ENCODE measurements around the gene CPNE6. TPM values are rescaled to one million over a fixed set of nuclear protein-coding genes. Genes with fewer than 3 reads are reported as not detected.

The CPNE6 gene
- total and polyA plus RNA-seq, 2 donors (not counting 1 experiment from before 2014, with no cell fraction given) = not detected

GRCh38 chr14:24087004-24087403 lies 15.6 kb downstream of the CPNE6 start:
- 100% methylated on average over 1 of the region's 1 CpG for WGBS (ENCODE audit: insufficient coverage)
- intact Hi-C loops (cut with micrococcal nuclease) = no loop called here
- Histone ChIP-seq H3K27ac (ENCODE audit: low read length in 2 of 2) (no peak overlapping the region), H3K9me3 (ENCODE audit: control extremely low read depth in 1 of 3, control insufficient read depth in 2 of 3, insufficient read depth in 1 of 3, low read length in 2 of 3) (no peaks in the 10 kb centered on the region), H3K4me2 (replicated peaks; ENCODE audit: low read depth, low read length, poor library complexity, severe bottlenecking) (no peak overlapping the region), H3K4me3 (ENCODE audit: control extremely low read depth in 1 of 5, extremely low read depth in 1 of 5, insufficient read depth in 1 of 5, low read depth in 2 of 5, low read length in 4 of 5) (no peak overlapping the region), H2AFZ (ENCODE audit: insufficient read depth, low read depth, low read length, poor library complexity, severe bottlenecking) (no peak overlapping the region), H3K4me1 (ENCODE audit: control insufficient read depth in 2 of 2, insufficient read depth in 2 of 2, low read length in 2 of 2) (peaks cover under 1 to 10% of the 10 kb centered on the region in 2 donors), H3K79me2 (ENCODE audit: control insufficient read depth, insufficient read depth, low read length) (peaks cover 4% of the 10 kb centered on the region), H3K27me3 (replicated peaks in 1 of 4; ENCODE audit: control extremely low read depth in 1 of 4, control insufficient read depth in 3 of 4, insufficient read depth in 4 of 4, low read length in 3 of 4) (no peaks in the 10 kb centered on the region), H3K36me3 (replicated peaks in 1 of 2; ENCODE audit: control extremely low read depth in 1 of 2, control insufficient read depth in 1 of 2, extremely low read depth in 1 of 2, insufficient read depth in 2 of 2, low read length in 1 of 2) (no peaks in the 10 kb centered on the region), H3K9ac (ENCODE audit: low read length) (no peak overlapping the region), H4K20me1 (ENCODE audit: control insufficient read depth, insufficient read depth, low read length, poor library complexity, severe bottlenecking) (no peaks in the 10 kb centered on the region)
- ATAC-seq (ENCODE audit: low read depth) (no peak), DNase-seq (no peak)
- no peaks in the 10 kb centered on the region for H3K9me3 Mint-ChIP-seq (ENCODE audit: insufficient read depth)
- no peak overlapping the region for H3K27ac Mint-ChIP-seq
- peaks cover 14% of the 10 kb centered on the region for H3K4me1 Mint-ChIP-seq
- CTCF ChIA-PET = interaction anchor here (1.2 to 8.0 kb wide), 3 partner anchors 21 to 33 kb away, joined by 3 to 75 read pairs (median 17); no protein-coding TSS in a partner anchor
- no peak overlapping the region for H3K4me3 Mint-ChIP-seq
- no peaks in the 10 kb centered on the region for H3K27me3 Mint-ChIP-seq
- no peak for TF ChIP-seq EZH2 (IDR thresholded peaks at IDR 0.05; ENCODE audit: borderline replicate concordance, insufficient read depth, low read depth, low read length, poor library complexity, severe bottlenecking)
- TF ChIP-seq, protein P1, sequence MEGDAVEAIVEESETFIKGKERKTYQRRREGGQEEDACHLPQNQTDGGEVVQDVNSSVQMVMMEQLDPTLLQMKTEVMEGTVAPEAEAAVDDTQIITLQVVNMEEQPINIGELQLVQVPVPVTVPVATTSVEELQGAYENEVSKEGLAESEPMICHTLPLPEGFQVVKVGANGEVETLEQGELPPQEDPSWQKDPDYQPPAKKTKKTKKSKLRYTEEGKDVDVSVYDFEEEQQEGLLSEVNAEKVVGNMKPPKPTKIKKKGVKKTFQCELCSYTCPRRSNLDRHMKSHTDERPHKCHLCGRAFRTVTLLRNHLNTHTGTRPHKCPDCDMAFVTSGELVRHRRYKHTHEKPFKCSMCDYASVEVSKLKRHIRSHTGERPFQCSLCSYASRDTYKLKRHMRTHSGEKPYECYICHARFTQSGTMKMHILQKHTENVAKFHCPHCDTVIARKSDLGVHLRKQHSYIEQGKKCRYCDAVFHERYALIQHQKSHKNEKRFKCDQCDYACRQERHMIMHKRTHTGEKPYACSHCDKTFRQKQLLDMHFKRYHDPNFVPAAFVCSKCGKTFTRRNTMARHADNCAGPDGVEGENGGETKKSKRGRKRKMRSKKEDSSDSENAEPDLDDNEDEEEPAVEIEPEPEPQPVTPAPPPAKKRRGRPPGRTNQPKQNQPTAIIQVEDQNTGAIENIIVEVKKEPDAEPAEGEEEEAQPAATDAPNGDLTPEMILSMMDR (IDR thresholded peaks at IDR 0.05) = no peak
- POLR2A ChIA-PET = no interaction called here

- 100% methylated on average over 1 of the region's 2 CpGs for WGBS (ENCODE audit: insufficient coverage)
- no peaks in the 10 kb centered on the region for H3K36me3 ChIP-seq (replicated peaks in 1 of 2; ENCODE audit: control extremely low read depth in 1 of 2, control insufficient read depth in 1 of 2, extremely low read depth in 1 of 2, insufficient read depth in 2 of 2, low read length in 1 of 2)
- ATAC-seq (ENCODE audit: low read depth) (no peak), DNase-seq (no peak)
- H3K9me3 Mint-ChIP-seq (ENCODE audit: insufficient read depth) = no peaks in the 10 kb centered on the region
- H3K9me3 ChIP-seq (ENCODE audit: control extremely low read depth in 1 of 3, control insufficient read depth in 2 of 3, insufficient read depth in 1 of 3, low read length in 2 of 3) = no peaks in the 10 kb centered on the region
- H3K27me3 Mint-ChIP-seq = no peaks in the 10 kb centered on the region
- H3K27me3 ChIP-seq (replicated peaks in 1 of 4; ENCODE audit: control extremely low read depth in 1 of 4, control insufficient read depth in 3 of 4, insufficient read depth in 4 of 4, low read length in 3 of 4) = no peaks in the 10 kb centered on the region
- H3K4me1 Mint-ChIP-seq = peaks cover 14% of the 10 kb centered on the region
- CTCF ChIA-PET = interaction anchor here (0.7 to 12.1 kb wide), 6 partner anchors 8 to 73 kb away, joined by 3 to 292 read pairs (median 4); partner anchors contain the start of gene CPNE6
- H3K4me2 ChIP-seq (replicated peaks; ENCODE audit: low read depth, low read length, poor library complexity, severe bottlenecking) = no peak overlapping the region
- H3K4me1 ChIP-seq (ENCODE audit: control insufficient read depth in 2 of 2, insufficient read depth in 2 of 2, low read length in 2 of 2) = peaks cover 0 to 9% of the 10 kb centered on the region in 2 donors
- H3K4me3 Mint-ChIP-seq = no peak overlapping the region
- no peak overlapping the region for H2AFZ ChIP-seq (ENCODE audit: insufficient read depth, low read depth, low read length, poor library complexity, severe bottlenecking)
- no peak overlapping the region for H3K27ac Mint-ChIP-seq
- H3K27ac ChIP-seq (ENCODE audit: low read length in 2 of 2) = no peak overlapping the region
- peaks cover 4% of the 10 kb centered on the region for H3K79me2 ChIP-seq (ENCODE audit: control insufficient read depth, insufficient read depth, low read length)
- TF ChIP-seq EZH2 (IDR thresholded peaks at IDR 0.05; ENCODE audit: borderline replicate concordance, insufficient read depth, low read depth, low read length, poor library complexity, severe bottlenecking) = no peak
- TF ChIP-seq, protein P1 (IDR thresholded peaks at IDR 0.05) = no peak
- H3K9ac ChIP-seq (ENCODE audit: low read length) = no peak overlapping the region
- no peaks in the 10 kb centered on the region for H4K20me1 ChIP-seq (ENCODE audit: control insufficient read depth, insufficient read depth, low read length, poor library complexity, severe bottlenecking)
- H3K4me3 ChIP-seq (ENCODE audit: control extremely low read depth in 1 of 5, extremely low read depth in 1 of 5, insufficient read depth in 1 of 5, low read depth in 2 of 5, low read length in 4 of 5) = no peak overlapping the region
- POLR2A ChIA-PET = interaction anchor here (0.7 kb wide), 1 partner anchor 25 kb away, joined by 6 read pairs; no protein-coding TSS in a partner anchor
- intact Hi-C loops (cut with micrococcal nuclease) = no loop called here
Measured at GRCh38 chr14:24088095-24088494, 16.7 kb downstream of the CPNE6 start.

Data from B cell (primary cell).